ENCODE measurements around the gene SHFL.

The SHFL gene

GRCh38 chr19:10109528-10109927 lies 23.4 kb downstream of the SHFL start:
- DNase-seq (ENCODE audit: low read depth): no peak

DNA sequence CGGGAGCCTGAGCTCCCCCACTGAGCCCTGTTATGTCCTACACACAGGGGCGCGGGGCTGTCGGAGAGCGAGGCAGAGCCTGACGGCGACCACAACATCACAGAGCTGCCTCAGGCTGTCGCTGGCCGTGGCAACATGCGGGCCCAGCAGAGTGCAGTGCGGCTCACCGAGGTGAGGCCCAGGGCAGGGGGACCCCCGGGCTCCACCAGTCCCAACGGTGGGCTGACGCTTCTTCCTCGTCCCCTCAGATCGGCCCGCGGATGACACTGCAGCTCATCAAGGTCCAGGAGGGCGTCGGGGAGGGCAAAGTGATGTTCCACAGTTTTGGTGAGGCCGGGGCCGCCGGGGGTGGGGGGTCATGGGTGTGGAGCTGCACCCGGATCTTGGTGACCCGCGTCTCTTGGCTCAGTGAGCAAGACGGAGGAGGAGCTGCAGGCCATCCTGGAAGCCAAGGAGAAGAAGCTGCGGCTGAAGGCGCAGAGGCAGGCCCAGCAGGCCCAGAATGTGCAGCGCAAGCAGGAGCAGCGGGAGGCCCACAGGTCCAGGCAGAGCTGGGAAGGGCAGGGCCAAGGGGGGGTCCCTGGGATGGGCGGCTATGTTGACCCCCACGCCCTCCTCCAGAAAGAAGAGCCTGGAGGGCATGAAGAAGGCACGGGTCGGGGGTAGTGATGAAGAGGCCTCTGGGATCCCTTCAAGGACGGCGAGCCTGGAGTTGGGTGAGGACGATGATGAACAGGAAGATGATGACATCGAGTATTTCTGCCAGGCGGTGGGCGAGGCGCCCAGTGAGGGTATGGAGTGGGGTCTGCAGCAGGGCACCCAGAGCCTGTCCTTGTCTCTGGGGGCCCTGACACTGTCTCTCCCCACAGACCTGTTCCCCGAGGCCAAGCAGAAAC lies 24.2 kb downstream of the SHFL start:
- DNase-seq (ENCODE audit: low read depth): no peak

GRCh38 chr19:10110972-10111317 lies 24.8 kb downstream of the SHFL start:
- DNase-seq (ENCODE audit: low read depth): no peak

DNA sequence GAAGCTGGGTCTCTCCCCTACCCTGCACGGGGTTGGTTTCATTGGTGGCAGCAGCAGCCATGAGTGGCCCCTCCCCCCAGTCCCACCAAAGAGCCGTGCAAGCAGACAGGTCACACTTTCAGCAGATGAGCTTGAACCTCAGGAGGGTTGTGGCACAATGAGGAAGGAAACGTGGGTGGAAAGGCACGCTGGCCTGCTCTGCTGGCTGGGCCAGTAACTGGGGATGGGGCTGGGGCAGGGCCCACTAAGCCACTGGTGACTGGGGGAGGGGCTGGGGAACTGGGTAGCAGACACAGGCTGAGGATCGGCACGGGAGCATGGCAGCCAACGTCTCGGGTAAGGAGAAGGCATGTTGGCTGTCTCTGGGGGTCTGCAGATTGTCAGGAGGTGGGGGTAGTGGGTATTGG lies 25.3 kb downstream of the SHFL start, which contains the start of gene P2RY11:
Gene P2RY11, plus strand, starts transcription at position 289 of the 407 bp plus-strand sequence. Its CDS starts 29 bp downstream, at position 318.
- no peak for DNase-seq (ENCODE audit: low read depth)

GRCh38 chr19:10112037-10112761 lies 26.1 kb downstream of the SHFL start:
- peak; percentile 59 for DNase-seq (ENCODE audit: low read depth)

- peak; percentile 39 for DNase-seq (ENCODE audit: low read depth)
Measured at GRCh38 chr19:10112895-10113591, 26.9 kb downstream of the SHFL start.

GRCh38 chr19:10113592-10113963 lies 27.5 kb downstream of the SHFL start:
- DNase-seq (ENCODE audit: low read depth): no peak

GRCh38 chr19:10113964-10114650 lies 28.0 kb downstream of the SHFL start:
- DNase-seq (ENCODE audit: low read depth): no peak

GRCh38 chr19:10114651-10115391 lies 28.7 kb downstream of the SHFL start:
- DNase-seq (ENCODE audit: low read depth): no peak

DNA sequence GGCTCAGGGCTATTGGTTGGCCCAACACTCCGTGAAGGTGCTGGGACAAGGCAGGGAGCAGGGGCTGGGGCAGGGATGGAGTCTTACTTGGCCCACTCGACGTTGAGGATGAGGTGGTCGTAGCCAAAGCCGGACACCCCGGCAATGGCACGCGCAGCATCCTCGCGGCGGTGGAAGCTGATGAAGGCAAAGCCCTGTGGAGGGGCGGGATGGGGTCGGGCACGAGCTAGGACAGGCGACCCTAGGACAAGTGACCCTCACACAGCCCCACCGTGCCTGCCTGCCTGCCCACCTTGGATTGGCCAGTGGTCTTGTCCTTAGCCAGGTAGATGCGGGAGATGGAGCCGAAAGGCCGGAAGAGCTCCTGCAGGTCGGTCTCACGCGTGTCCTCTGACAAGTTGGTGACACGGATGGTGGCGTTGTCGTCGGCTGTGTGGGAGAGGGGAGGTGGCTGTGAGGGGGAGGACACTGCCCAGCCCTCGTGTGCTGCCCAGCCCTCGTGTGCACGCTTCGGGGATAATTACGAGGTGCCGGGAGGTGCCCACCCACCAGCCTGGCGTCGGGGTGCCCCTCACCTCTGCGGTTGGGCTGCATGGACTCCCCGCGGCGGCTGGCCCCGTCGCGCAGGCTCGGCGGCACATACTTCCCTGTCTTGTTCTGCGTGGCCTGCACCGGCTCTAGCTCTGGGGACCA lies 29.4 kb downstream of the SHFL start:
- DNase-seq (ENCODE audit: low read depth): no peak

DNA sequence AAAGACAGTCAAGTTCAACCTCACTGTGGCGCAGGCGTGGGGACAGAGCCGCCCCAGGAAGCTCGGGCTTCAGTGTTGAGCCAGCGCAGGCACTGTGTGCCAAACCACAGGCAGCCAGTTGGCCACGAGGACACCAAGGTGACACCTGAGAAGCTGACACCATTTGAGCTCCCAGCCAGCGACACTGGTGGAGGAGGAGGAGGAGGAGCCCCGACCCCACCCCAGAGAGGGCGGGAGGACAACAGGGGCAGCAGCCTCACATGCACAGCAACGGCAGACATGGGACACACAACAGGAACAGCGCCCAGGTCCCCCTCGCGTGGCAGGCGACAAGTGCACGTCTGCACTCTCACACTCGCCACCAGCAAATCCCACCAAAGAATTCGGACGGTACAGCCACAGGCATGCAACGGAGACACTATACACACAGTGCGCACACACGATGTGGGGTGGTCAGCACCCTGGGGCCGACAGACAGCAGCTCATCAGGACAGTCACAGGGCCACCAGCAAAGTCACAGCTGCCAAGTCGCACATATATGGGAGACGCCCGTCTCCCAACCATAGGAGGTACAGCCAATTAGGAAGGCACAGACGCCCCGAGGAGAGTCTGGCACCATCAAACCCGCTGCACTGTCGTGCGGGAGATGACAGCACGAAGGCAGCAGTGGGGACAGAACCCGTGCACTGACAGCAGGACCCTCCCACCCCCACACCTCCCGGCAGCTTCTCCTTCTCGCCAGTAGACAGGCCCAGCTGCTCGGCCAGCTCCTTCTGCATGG lies 30.2 kb downstream of the SHFL start:
- no peak for DNase-seq (ENCODE audit: low read depth)

GRCh38 chr19:10116866-10117616 lies 30.9 kb downstream of the SHFL start:
- no peak for DNase-seq (ENCODE audit: low read depth)

GRCh38 chr19:10118960-10119359 lies 32.8 kb downstream of the SHFL start:
- DNase-seq (ENCODE audit: low read depth): no peak

DNA sequence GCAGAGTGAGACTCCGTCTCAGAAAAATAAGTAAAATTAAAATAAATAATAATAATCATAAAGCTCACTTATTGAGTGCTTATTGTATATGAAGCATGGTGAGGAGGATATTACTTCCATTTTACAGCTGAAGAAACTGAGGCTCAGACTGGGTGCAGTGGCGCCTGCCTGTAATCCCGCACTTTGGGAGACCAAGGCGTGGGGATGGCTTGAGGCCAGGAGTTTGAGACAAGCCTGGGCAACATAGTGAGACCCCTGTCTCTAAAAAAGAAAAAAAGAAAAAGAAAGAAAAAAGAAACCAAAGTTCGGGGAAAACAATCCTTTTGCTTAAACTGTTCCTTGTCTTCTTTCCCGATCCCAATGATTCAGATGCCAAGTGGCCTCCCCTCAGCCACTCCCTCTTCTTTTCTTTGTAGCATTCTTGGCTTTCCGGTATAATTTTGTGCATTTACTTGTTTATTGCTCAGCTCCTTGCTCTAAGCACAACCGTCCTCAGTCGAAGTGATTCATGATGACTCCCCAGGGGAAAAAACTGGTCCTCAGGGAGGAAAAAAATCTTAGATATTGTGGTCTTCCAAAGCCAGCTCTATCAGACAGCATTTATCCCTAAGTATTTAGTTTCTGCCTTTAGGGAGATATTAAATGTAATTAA lies 34.5 kb downstream of the SHFL start:
- peak; percentile 89 for DNase-seq (ENCODE audit: low read depth)

GRCh38 chr19:10122045-10122444 lies 35.9 kb downstream of the SHFL start:
- DNase-seq (ENCODE audit: low read depth): peak; percentile 58

- DNase-seq (ENCODE audit: low read depth): no peak
Measured at GRCh38 chr19:10124429-10124828, 38.3 kb downstream of the SHFL start.

- no peak for DNase-seq (ENCODE audit: low read depth)
Measured at GRCh38 chr19:10126213-10126639, 40.1 kb downstream of the SHFL start.

- DNase-seq (ENCODE audit: low read depth): no peak
Measured at GRCh38 chr19:10132905-10133304, 46.8 kb downstream of the SHFL start.

- DNase-seq (ENCODE audit: low read depth): no peak
Measured at GRCh38 chr19:10133596-10133995, 47.5 kb downstream of the SHFL start.
